MCF 10A (cell line): ENCODE data around the gene PRSS33. TPM values are rescaled to one million over a fixed set of nuclear protein-coding genes. Genes with fewer than 3 reads are reported as not detected.

Experiments
- BruUV-seq: library from RNA; stranded (reverse); fragments of 400-500 nt; replicated peaks from 2 replicates; lab custom pipeline; 2021; lab: Mats Ljungman, UMichigan
- CTCF ChIA-PET: fragments of 300-600 bp; sonication (Branson Sonifier 250); formaldehyde crosslinking; extraction: SDS; loops from one replicate; lab custom pipeline; 2021; ENCODE audit warnings: antibody characterized with exemption, inconsistent platforms; lab: Yijun Ruan, JAX
- POLR2A ChIA-PET: fragments of 300-600, 350-650 bp; sonication (Branson Sonifier 250); formaldehyde crosslinking; extraction: SDS; loops from one replicate; lab custom pipeline; 2020; ENCODE audit warnings: antibody characterized with exemption, inconsistent platforms; lab: Yijun Ruan, JAX
- DNase-seq: peaks from one replicate; pipeline ENCODE4 v3.0.0-alpha.2; 2018; ENCODE audit not compliant: unreplicated experiment
- H3K27ac Mint-ChIP-seq: one replicate; pipeline ENCODE4 v1.8.0; 2022; ENCODE audit warnings: mild to moderate bottlenecking, low read depth, mixed read lengths; ENCODE audit not compliant: unreplicated experiment
- H3K27me3 Mint-ChIP-seq: one replicate; pipeline ENCODE4 v1.8.0; 2022; ENCODE audit warnings: mixed read lengths; ENCODE audit not compliant: insufficient read depth, unreplicated experiment
- H3K36me3 Mint-ChIP-seq: one replicate; pipeline ENCODE4 v1.8.0; 2022; ENCODE audit warnings: mild to moderate bottlenecking, moderate library complexity, mixed read lengths; ENCODE audit not compliant: insufficient read depth, unreplicated experiment
- H3K4me1 Mint-ChIP-seq: one replicate; pipeline ENCODE4 v1.8.0; 2022; ENCODE audit warnings: mixed read lengths; ENCODE audit not compliant: insufficient read depth, unreplicated experiment
- H3K4me3 Mint-ChIP-seq: one replicate; pipeline ENCODE4 v1.8.0; 2022; ENCODE audit warnings: mild to moderate bottlenecking, moderate library complexity, mixed read lengths; ENCODE audit not compliant: unreplicated experiment
- H3K9me3 Mint-ChIP-seq: one replicate; pipeline ENCODE4 v1.8.0; 2022; ENCODE audit warnings: mixed read lengths; ENCODE audit not compliant: unreplicated experiment
- CTCF ChIP-seq: fragments of 200-600 bp; IDR thresholded peaks from one replicate; pipeline ENCODE4 v1.8.0; 2022; ENCODE audit warnings: antibody characterized with exemption, mild to moderate bottlenecking; ENCODE audit not compliant: unreplicated experiment
- intact Hi-C: fragments of 100-400 bp; cut with micrococcal nuclease; formaldehyde crosslinking; loops from 2 replicates; pipeline ENCODE4 v1.14.1; 2022
- total RNA-seq: library from RNA; stranded (reverse); gene quantifications from 2 replicates; pipeline ENCODE4 v1.2.3, GENCODE V29; 2022

The PRSS33 gene
- total RNA-seq, 1 experiment from 2014 or later, result not detected

GRCh38 chr16:2806286-2806685 lies 18.9 kb upstream of the PRSS33 start:
- Mint-ChIP-seq H3K27ac (no peak overlapping the region), H3K4me3 (no peak overlapping the region), H3K9me3 (peaks cover 8% of the 10 kb centered on the region), H3K27me3 (peaks cover 41% of the 10 kb centered on the region), H3K4me1 (no peaks in the 10 kb centered on the region), H3K36me3 (peaks cover 6% of the 10 kb centered on the region)
- no TSS peak for BruUV-seq
- intact Hi-C loops, result no loop called here
- ChIA-PET CTCF (no interaction called here), POLR2A (no interaction called here)
- no peak for TF ChIP-seq CTCF
- DNase-seq, result no peak

DNA sequence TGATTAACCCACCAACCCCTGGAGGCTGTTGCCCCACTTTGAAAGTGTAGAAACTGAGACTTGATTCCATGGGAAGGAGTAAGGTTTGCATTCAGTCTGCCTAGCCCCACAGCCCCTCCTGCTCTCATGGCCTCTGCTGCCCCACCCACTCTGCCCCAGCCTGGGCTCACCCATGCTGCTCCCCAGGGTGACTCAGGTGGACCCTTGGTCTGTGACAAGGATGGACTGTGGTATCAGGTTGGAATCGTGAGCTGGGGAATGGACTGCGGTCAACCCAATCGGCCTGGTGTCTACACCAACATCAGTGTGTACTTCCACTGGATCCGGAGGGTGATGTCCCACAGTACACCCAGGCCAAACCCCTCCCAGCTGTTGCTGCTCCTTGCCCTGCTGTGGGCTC lies 17.4 kb upstream of the PRSS33 start:
- peaks cover 8% of the 10 kb centered on the region for H3K9me3 Mint-ChIP-seq
- intact Hi-C loops, result no loop called here
- H3K4me1 Mint-ChIP-seq, result peaks cover 5% of the 10 kb centered on the region
- TF ChIP-seq CTCF, result no peak
- no peak overlapping the region for H3K27ac Mint-ChIP-seq
- POLR2A ChIA-PET, result no interaction called here
- no TSS peak for BruUV-seq
- no peak overlapping the region for H3K4me3 Mint-ChIP-seq
- peaks cover 6% of the 10 kb centered on the region for H3K36me3 Mint-ChIP-seq
- H3K27me3 Mint-ChIP-seq, result peaks cover 31% of the 10 kb centered on the region
- CTCF ChIA-PET, result no interaction called here
- no peak for DNase-seq

- Mint-ChIP-seq H3K27me3 (peaks cover 25% of the 10 kb centered on the region), H3K27ac (no peak overlapping the region), H3K4me1 (peaks cover 5% of the 10 kb centered on the region), H3K9me3 (peaks cover 8% of the 10 kb centered on the region), H3K4me3 (no peak overlapping the region), H3K36me3 (peaks cover 6% of the 10 kb centered on the region)
- BruUV-seq, result no TSS peak
- POLR2A ChIA-PET, result interaction anchor here (0.7 kb wide), 2 partner anchors 16 to 110 kb away, joined by 3 to 5 read pairs; partner anchors contain the start of gene PRSS33
- intact Hi-C loops, result no loop called here
- CTCF ChIA-PET, result interaction anchor here (0.9 kb wide), 1 partner anchor 940 kb away, joined by 3 read pairs; no protein-coding TSS in a partner anchor
- DNase-seq, result no peak
- no peak for TF ChIP-seq CTCF
These were observed 16.3 kb upstream of the PRSS33 start for GRCh38 chr16:2803545-2804195.

DNA sequence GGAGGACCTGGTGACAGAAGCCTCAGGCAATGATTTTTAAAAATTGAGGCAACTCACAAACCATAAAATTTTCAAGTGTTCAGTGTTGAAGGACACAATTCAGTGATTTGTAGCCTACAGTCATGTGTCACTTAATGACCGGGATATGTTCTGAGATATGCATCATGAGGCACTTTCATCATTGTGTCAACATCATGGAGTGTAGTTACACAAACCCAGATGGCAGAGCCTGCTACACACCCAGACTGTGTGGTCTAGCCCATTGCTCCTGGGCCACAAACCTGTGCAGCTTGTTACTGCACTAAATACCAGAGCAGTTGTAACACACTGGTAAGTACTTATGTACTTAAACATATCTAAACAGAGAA lies 12.5 kb upstream of the PRSS33 start:
- Mint-ChIP-seq H3K27ac (no peak overlapping the region), H3K27me3 (peaks cover 2% of the 10 kb centered on the region), H3K4me3 (no peak overlapping the region), H3K9me3 (peaks cover 8% of the 10 kb centered on the region), H3K4me1 (peaks cover 19% of the 10 kb centered on the region), H3K36me3 (peaks cover 6% of the 10 kb centered on the region)
- no TSS peak for BruUV-seq
- CTCF ChIA-PET, result no interaction called here
- POLR2A ChIA-PET, result interaction anchor here (0.6 to 2.2 kb wide), 2 partner anchors 24 to 30 kb away, joined by 3 to 6 read pairs; no protein-coding TSS in a partner anchor
- no peak for TF ChIP-seq CTCF
- DNase-seq, result peak; percentile 46
- intact Hi-C loops, result no loop called here
